OCI-LY1 (cell line): Measurements from ENCODE around the gene SP3.

Experiments
- CTCF ChIP-seq: fragments of 200-600 bp; sonication (generic), shearing (Covaris generic); IDR thresholded peaks from 2 replicates; pipeline ENCODE4 v1.5.1; 2017; ENCODE audit warnings: mild to moderate bottlenecking, antibody characterized with exemption, low read length, moderate library complexity, mixed read lengths
- EZH2 ChIP-seq: fragments of 200-600 bp; sonication (generic), shearing (Covaris generic); IDR thresholded peaks from 2 replicates; pipeline ENCODE4 v1.8.0; 2017; ENCODE audit warnings: borderline replicate concordance, mixed run types, mild to moderate bottlenecking, antibody characterized with exemption, low read length, moderate library complexity, mixed read lengths

- TF ChIP-seq CTCF: no peak
- no peak for TF ChIP-seq EZH2
Observed at GRCh38 chr2:174008720-174009119, 43.5 kb upstream of the SP3 start.
